K562 (cell line): ENCODE data around the gene TIMM44. TPM values are rescaled to one million over a fixed set of nuclear protein-coding genes. Genes with fewer than 3 reads are reported as not detected.
A peak's percentile ranks its signal among the peaks of the same experiment; 100 is the strongest.

ENCODE experiments used
- BMI1 ChIP-seq: fragments of 150-350 bp; IDR thresholded peaks from 2 replicates; pipeline ENCODE4 v1.6.1; 2014; ENCODE audit warnings: low read length
- EP400 ChIP-seq: fragments of 450-650 bp; IDR thresholded peaks from 2 replicates; pipeline ENCODE4 v1.6.1; 2017; ENCODE audit warnings: antibody characterized with exemption, mild to moderate bottlenecking, moderate library complexity
- ESRRB ChIP-seq: fragments of 250-450 bp; sonication (Bioruptor Pico); IDR thresholded peaks from 2 replicates; pipeline ENCODE4 v1.5.0; 2020; ENCODE audit warnings: mild to moderate bottlenecking, moderate library complexity, borderline replicate concordance
- FOXK2 ChIP-seq, 2 experiments: fragments of 450-650 bp; IDR thresholded peaks in 1 of 2; conservative IDR thresholded peaks in 1 of 2; 2 replicates each; pipeline ENCODE4 v1.6.1; 2016; ENCODE audit warnings: low read depth in 2 of 2, mild to moderate bottlenecking in 1 of 2
- FOXP4 ChIP-seq: sonication (generic); formaldehyde crosslinking; IDR thresholded peaks from 2 replicates; pipeline ENCODE4 v1.8.0; 2022; ENCODE audit warnings: mild to moderate bottlenecking, missing genetic modification reagents, borderline replicate concordance
- HES1 ChIP-seq: fragments of 450-650 bp; IDR thresholded peaks from 2 replicates; pipeline ENCODE4 v1.6.1; 2016; ENCODE audit warnings: low read depth, mild to moderate bottlenecking, moderate library complexity
- HINFP ChIP-seq: fragments of 450-650 bp; conservative IDR thresholded peaks from 2 replicates; pipeline ENCODE4 v1.6.1; 2016; ENCODE audit warnings: missing genetic modification characterization, low read depth, mild to moderate bottlenecking, control low read depth, missing compliant biosample characterization
- L3MBTL2 ChIP-seq: fragments of 450-650 bp; IDR thresholded peaks from 2 replicates; pipeline ENCODE4 v1.6.1; 2016; ENCODE audit warnings: mild to moderate bottlenecking, moderate library complexity
- LEF1 ChIP-seq: fragments of 450-650 bp; IDR thresholded peaks from 2 replicates; pipeline ENCODE4 v1.6.1; 2016; ENCODE audit warnings: mild to moderate bottlenecking
- MTA3 ChIP-seq: fragments of 450-650 bp; formaldehyde crosslinking; IDR thresholded peaks from 2 replicates; pipeline ENCODE4 v1.6.1; 2017; ENCODE audit warnings: mild to moderate bottlenecking, borderline replicate concordance
- MYNN ChIP-seq, 2 experiments: sonication (generic); formaldehyde crosslinking in 1 of 2; IDR thresholded peaks; 2 replicates each; pipeline versions ENCODE4 v1.5.0 to v1.6.1; 2016 to 2020; ENCODE audit warnings: antibody characterized with exemption in 1 of 2, missing genetic modification reagents in 1 of 2
- NRF1 ChIP-seq, 2 experiments: fragments of 450-650 bp; IDR thresholded peaks in 1 of 2; conservative IDR thresholded peaks in 1 of 2; 2 replicates each; pipeline ENCODE4 v1.6.1; 2014; ENCODE audit warnings: mild to moderate bottlenecking in 2 of 2
- PTBP1 ChIP-seq: fragments of 200-400 bp; formaldehyde crosslinking; IDR thresholded peaks from 2 replicates; pipeline ENCODE4 v1.6.1; 2017; ENCODE audit warnings: low read depth, low read length
- SMAD4 ChIP-seq: fragments of 250-450 bp; sonication (Bioruptor Pico); conservative IDR thresholded peaks from 2 replicates; pipeline ENCODE4 v1.8.0; 2021; ENCODE audit warnings: inconsistent platforms, mild to moderate bottlenecking, moderate library complexity
- SP1 ChIP-seq: sonication (generic); formaldehyde crosslinking; IDR thresholded peaks from 2 replicates; pipeline ENCODE4 v1.8.1; 2022; ENCODE audit warnings: mild to moderate bottlenecking, missing genetic modification reagents
- YBX1 ChIP-seq: fragments of 450-650 bp; IDR thresholded peaks from 2 replicates; pipeline ENCODE4 v1.7.1; 2016; ENCODE audit warnings: mild to moderate bottlenecking
- YY1 ChIP-seq, 3 experiments: IDR thresholded peaks; 2 replicates each; pipeline ENCODE4 v1.6.1; 2011; ENCODE audit warnings: low read length in 2 of 3, mild to moderate bottlenecking in 2 of 3, moderate library complexity in 2 of 3, borderline replicate concordance in 1 of 3, control low read depth in 1 of 3, low read depth in 1 of 3; ENCODE audit not compliant: insufficient read depth in 3 of 3, insufficient replicate concordance in 2 of 3, control insufficient read depth in 1 of 3, insufficient read length in 1 of 3; ENCODE audit errors: extremely low read depth in 1 of 3
- ZNF280A ChIP-seq: fragments of 450-650 bp; IDR thresholded peaks from 2 replicates; pipeline ENCODE4 v1.6.1; 2018; ENCODE audit warnings: mild to moderate bottlenecking, low read depth; ENCODE audit not compliant: partially characterized antibody
- ZNF347 ChIP-seq: fragments of 450-650 bp; formaldehyde crosslinking; IDR thresholded peaks from 2 replicates; pipeline ENCODE4 v1.4.0; 2020; ENCODE audit warnings: low read depth, mild to moderate bottlenecking, moderate library complexity
- ZNF431 ChIP-seq: sonication (generic); formaldehyde crosslinking; IDR thresholded peaks from 2 replicates; pipeline ENCODE4 v1.8.0; 2022; ENCODE audit warnings: mild to moderate bottlenecking, missing genetic modification reagents
- ZNF445 ChIP-seq: fragments of 250-450 bp; sonication (Bioruptor Pico); IDR thresholded peaks from 2 replicates; pipeline ENCODE4 v1.4.0; 2020; ENCODE audit warnings: low read depth, mild to moderate bottlenecking, moderate library complexity
- ZNF785 ChIP-seq: fragments of 250-450 bp; sonication (Bioruptor Pico); IDR thresholded peaks from 2 replicates; pipeline ENCODE4 v1.4.0; 2020; ENCODE audit warnings: mild to moderate bottlenecking
- polyA plus RNA-seq, 8 experiments: library from polyadenylated mRNA; depleted of rRNA in 4 of 8; stranded (reverse) in 5 of 8; unstranded in 3 of 8; fragments of >200 nt; fragmentation: Nextera tagmentation in 2 of 8; fragmentation: Illumina TruSeq in 1 of 8; extraction: Ambion mirVana in 2 of 8; extraction: Trizol in 1 of 8; gene quantifications; 2 replicates each; pipeline versions ENCODE4 v1.2.1 to v1.2.3, GENCODE V29; 2011 to 2014; ENCODE audit warnings: inconsistent platforms in 1 of 8, missing spikeins in 1 of 8
- total RNA-seq, 7 experiments: library from RNA; depleted of rRNA in 6 of 7; stranded (reverse); fragments of >200 nt in 6 of 7; fragmentation: Illumina TruSeq in 2 of 7; extraction: Trizol in 2 of 7; gene quantifications; 2 replicates each; pipeline versions ENCODE4 v1.2.1 to v1.2.3, GENCODE V29; 2011 to 2021; ENCODE audit warnings: low replicate concordance in 1 of 7

Gene TIMM44
- total and polyA plus RNA-seq, 9 of the 15 experiments (the other 6 are each of a cell fraction or from before 2014, with no cell fraction given) = 10.3 to 231 (median 89.3) TPM

- TF ChIP-seq HINFP (no peak), ZNF280A (no peak), YBX1 (no peak), MTA3 (peak; percentile 68; the same call in 1 of the 2 replicates), YY1 (IDR thresholded peaks at IDR 0.05; ENCODE audit: borderline replicate concordance in 1 of 3, control insufficient read depth in 1 of 3, extremely low read depth in 1 of 3, insufficient read depth in 3 of 3, insufficient read length in 1 of 3, insufficient replicate concordance in 2 of 3, low read depth in 1 of 3, low read length in 2 of 3) (peak in 2 of 3 experiments; percentile 6 to 35), HES1 (no peak), MYNN (IDR thresholded peaks at IDR 0.05) (no peak), MYNN (CRISPR knock-in tag; IDR thresholded peaks at IDR 0.05) (no peak), ZNF347 (CRISPR knock-in tag) (no peak), ESRRB (CRISPR knock-in tag) (no peak), SP1 (CRISPR knock-in tag) (peak; percentile 69; the same call in 1 of the 2 replicates), FOXK2 (conservative IDR thresholded peaks at IDR 0.05 in 1 of 2, IDR thresholded peaks at IDR 0.05 in 1 of 2; ENCODE audit: low read depth in 2 of 2) (no peak), FOXP4 (CRISPR knock-in tag) (peak; percentile 88; the same call in 1 of the 2 replicates), L3MBTL2 (peak; percentile 99), EP400 (no peak), LEF1 (no peak), ZNF445 (CRISPR knock-in tag) (no peak), SMAD4 (CRISPR knock-in tag) (0 out of 2 replicates have a peak, but pooled peaks have one; percentile 20), NRF1 (conservative IDR thresholded peaks at IDR 0.05 in 1 of 2, IDR thresholded peaks at IDR 0.05 in 1 of 2) (peak; percentile 84 to 88), ZNF431 (CRISPR knock-in tag) (peak; percentile 75), ZNF785 (CRISPR knock-in tag) (no peak), PTBP1 (0 out of 2 replicates have a peak, but pooled peaks have one; percentile 19), BMI1 (no peak)
Measured at GRCh38 chr19:7925171-7925851, 18.2 kb downstream of the TIMM44 start (continued).
